ENCODE results near the gene FAM83F.

The FAM83F gene

DNA sequence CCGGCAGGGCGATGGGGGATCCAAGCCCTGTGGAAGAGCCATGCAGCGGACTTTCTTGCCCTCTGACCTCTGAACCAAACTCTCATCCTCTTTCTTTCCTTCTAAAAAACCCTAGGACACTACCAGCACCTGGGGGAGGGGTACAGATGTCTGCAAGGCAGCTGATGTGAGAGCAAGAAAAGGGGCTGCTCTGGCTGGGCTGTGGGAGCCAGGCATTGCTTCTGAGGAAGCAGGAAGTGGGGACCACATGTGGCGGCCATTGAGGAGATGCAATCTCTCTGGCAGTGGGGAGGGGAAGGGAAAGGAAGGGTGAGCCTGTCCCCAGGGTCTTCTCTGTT is 36.0 kb downstream of the FAM83F start:
- FAIRE-seq = no peak

GRCh38 chr22:40031766-40032470 is 37.2 kb downstream of the FAM83F start:
- FAIRE-seq (no peak), DNase-seq (ENCODE audit: insufficient read length, low spot score) (no peak)

More for the DNA sequence above, 36.0 kb downstream of the FAM83F start:
- no peak for DNase-seq (ENCODE audit: insufficient read length, low spot score)

- DNase-seq (ENCODE audit: insufficient read length, low spot score) = no peak
- no peak for FAIRE-seq
These were observed 39.0 kb downstream of the FAM83F start for GRCh38 chr22:40033586-40034380.

- DNase-seq (ENCODE audit: insufficient read length, low spot score) (no peak), FAIRE-seq (no peak)
These were observed 40.6 kb downstream of the FAM83F start for GRCh38 chr22:40035351-40035750.

DNA sequence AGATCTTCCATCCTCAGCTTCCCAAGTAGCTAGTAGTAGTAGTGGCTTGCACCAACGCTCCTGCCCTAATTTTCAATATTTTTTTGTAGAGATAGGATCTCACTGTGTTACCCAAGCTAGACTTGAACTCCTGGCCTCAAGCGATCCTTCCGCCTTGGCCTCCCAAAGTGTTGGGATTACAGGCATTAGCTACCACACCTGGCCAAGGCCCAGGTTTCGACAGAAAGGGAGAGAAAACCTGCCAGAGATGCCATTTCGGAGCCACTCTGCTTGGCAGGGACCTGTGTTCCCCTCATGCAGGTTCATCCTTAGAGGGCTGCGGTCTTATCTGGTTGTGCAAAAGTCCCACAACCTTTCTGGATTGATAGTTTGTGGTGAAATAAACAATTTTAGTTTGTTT is 41.4 kb downstream of the FAM83F start:
- no peak for DNase-seq (ENCODE audit: insufficient read length, low spot score)
- FAIRE-seq = no peak

DNA sequence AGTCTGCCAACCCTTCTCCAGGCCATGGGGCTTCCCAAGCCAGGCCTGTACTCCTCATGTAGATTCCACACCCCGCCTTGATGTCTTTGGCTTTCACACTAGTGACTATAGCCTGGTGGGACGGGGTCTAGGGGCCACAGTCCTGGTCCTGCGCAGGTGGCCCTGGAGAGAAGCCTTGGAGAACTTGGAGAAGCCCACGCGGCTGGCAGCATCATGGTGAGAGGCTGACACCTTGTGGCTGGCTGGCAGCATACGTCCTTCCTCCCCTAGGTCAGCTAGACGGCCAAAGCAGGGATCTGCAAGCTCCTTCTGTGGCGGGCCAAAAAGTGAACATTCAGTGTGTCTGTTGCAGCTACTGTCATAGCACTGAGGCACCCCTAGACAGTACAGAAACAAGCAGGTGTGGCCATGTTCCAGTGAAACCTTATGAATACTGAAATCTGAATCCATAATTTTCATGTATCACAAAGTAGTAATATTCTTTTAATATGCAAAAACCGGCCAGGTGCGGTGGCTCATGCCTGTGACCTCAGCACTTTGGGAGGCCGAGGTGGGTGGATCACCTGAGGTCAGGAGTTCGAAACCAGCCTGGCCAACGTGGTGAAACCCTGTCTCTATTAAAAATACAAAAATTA is 42.0 kb downstream of the FAM83F start:
- FAIRE-seq (no peak), DNase-seq (ENCODE audit: insufficient read length, low spot score) (peak; percentile 78)

DNA sequence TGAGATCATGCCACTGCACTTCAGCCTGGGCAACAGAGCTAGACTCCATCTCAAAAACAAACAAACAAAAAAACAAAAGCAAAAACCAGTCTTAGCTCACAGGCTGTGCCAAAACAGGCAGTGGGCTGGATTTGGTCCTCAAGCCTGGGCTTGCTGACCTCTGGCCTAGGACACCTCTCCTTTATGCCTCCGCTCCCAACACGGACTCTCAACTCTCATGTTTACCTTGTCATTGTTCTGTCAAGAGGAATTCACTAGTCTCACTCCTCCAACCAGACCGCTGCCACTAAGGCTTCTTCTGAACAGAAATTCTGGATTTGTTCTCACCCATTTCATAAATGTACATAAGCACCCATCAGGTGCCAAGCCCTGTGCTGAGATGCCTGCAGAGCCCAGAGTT is 42.6 kb downstream of the FAM83F start:
- no peak for DNase-seq (ENCODE audit: insufficient read length, low spot score)
- FAIRE-seq = no peak

GRCh38 chr22:40039482-40040115 is 44.8 kb downstream of the FAM83F start:
- FAIRE-seq (no peak), DNase-seq (ENCODE audit: insufficient read length, low spot score) (no peak)

DNA sequence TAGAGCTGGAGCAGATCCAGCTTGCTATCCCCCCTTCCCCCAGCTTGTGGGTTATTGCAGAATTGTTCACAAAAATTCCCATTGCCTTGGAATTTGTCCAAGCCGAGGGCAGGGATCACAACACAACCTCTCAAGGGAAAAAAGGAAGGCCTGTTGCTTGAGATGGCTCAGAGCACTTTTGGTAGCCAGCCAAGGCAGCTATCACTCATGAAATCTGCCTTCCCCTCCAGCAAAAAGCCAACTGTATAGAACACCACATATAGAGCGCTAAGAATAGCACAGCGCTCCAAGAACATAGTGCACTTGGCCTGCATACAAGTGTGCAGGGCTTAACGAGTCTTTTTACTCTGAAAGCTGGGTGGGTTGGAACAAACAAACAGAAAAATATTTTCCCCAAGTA is 46.2 kb downstream of the FAM83F start:
- FAIRE-seq = no peak
- DNase-seq (ENCODE audit: insufficient read length, low spot score) = no peak

DNA sequence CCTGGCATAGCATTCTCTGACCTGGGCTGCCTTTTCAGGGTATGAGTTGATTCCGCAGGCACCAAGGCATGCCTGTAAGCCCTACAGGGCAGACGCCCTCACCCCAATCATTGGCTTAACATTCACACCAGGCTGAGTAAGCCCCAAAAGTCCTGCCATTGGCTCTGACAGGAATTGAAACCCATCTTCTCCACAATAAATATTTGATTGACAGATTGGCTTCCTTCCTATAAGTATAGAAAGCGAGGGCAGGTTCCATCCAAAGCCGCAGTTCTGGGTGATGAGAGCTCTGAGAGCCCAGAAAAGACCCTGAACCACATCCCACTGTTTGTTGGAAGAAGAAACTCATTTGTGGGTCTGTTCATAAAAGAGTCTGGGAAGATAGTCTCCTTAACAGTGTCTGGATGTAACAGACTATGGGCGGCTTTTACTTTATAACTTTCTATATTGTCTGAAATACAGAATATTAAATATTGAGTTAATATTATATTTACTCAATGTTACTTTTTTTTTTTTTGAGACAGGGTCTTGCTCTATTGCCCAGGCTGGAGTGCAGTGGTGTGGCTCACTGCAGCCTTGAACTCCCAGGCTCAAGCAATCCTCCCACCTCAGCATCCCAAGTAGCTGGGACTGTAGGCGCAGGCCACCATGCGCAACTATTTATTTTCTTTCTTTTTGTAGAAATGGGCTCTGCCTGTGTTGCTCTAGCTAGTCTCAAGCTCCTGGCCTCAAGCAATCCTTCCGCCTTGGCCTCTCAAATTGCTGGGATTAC is 46.8 kb downstream of the FAM83F start:
- no peak for FAIRE-seq
- DNase-seq (ENCODE audit: insufficient read length, low spot score) = no peak

- no peak for DNase-seq (ENCODE audit: insufficient read length, low spot score)
- FAIRE-seq = no peak
These were observed 47.6 kb downstream of the FAM83F start for GRCh38 chr22:40042312-40042711.

GRCh38 chr22:40043081-40043480 is 48.3 kb downstream of the FAM83F start:
- no peak for DNase-seq (ENCODE audit: insufficient read length, low spot score)
- no peak for FAIRE-seq

DNA sequence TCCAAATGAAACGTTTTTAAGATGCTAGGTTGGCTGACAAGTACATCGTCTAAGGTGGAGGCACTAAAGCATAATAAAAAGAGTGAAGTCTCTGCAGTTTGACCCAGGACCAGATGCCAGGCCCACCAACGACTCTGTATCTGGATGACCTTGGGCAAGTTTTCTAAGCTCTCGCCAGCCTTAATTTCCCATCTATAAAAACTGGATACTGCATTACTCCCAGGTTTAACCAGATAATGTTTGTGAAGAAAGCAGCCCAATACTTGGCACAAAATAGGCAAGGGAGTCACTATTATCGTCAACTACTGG is 49.0 kb downstream of the FAM83F start:
- FAIRE-seq (no peak), DNase-seq (ENCODE audit: insufficient read length, low spot score) (no peak)

DNA sequence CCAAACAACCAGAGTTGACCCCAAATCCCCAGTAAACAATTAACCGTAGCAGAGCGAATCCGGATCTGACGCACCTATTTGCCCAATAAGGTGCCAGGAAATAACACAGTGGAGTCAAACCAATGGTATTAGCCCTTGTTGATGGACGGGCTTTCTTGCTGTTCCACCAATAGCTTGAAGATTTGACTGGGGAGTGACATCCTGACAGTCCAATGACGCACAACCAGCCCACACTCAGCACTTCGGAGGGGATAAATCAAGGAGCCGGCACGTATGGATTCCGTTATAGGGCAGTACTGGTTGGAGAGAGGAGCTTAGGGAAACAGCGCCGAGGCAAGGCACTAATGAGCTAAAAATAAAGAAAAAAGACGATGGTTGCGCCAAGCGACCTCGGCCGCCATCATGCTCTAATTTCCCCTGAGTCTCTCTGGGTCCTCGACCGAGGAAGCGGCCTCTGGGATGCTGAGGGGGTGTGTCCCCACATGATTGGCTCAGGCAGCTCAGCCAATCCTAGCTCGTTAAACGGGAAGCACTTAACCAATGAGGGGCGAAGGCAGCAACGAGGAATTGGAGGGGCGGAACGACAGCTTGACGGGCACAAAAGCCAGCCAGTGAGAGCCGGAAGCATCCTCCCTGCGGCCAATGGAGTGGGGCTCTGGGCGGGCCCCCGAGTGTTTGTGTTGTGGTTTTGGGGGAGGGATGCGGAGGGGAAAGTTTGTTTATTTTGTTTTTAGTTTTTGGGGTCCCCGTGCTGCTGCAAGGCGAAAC is 49.5 kb downstream of the FAM83F start:
- peak; percentile 97 for DNase-seq (ENCODE audit: insufficient read length, low spot score)
- peak; percentile 92 for FAIRE-seq

- no peak for FAIRE-seq
- peak; percentile 32 for DNase-seq (ENCODE audit: insufficient read length, low spot score)
These were observed 50.4 kb downstream of the FAM83F start for GRCh38 chr22:40044870-40045834.

DNA sequence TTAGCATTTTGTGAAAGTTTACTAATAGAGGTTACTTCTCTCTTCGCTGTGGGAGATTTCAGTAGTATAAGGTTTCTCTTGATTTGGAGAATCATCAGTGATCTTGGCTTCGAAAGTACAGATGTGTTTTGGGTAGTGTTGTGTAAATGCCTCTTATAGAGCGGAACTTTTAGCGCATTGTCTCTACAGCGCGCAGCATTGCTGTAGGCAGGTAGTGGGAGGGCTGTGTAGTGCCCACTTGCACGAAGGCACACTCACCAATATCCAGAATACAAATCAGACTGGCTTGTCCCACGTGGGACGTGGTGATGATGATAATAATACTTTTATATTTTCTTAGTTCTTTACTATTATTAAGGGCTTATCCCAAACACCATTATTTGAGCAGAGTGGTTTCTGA is 51.4 kb downstream of the FAM83F start:
- FAIRE-seq = no peak
- DNase-seq (ENCODE audit: insufficient read length, low spot score) = no peak

DNA sequence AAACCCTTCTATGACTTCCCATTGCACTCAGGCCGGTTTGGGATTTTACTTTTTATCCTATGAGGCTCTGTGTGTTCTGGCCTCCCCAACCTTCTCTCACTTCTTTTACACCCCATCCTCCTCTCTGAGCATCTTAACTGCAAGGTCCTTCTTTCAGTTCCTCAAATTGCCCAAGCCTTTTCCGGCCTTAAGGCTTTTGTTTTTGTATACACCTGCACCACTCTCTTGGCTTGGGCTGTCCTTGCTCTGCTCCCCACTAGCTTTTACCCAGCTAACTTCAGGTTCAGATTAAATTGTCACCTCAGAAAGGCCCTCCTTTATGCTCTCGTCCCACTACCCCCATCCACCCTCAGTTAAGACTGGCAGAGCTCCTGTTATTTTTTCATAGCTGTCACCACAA is 55.5 kb downstream of the FAM83F start:
- DNase-seq (ENCODE audit: insufficient read length, low spot score) = no peak
- no peak for FAIRE-seq

GRCh38 chr22:40051322-40051721 is 56.6 kb downstream of the FAM83F start:
- DNase-seq (ENCODE audit: insufficient read length, low spot score) = no peak
- FAIRE-seq = no peak

DNA sequence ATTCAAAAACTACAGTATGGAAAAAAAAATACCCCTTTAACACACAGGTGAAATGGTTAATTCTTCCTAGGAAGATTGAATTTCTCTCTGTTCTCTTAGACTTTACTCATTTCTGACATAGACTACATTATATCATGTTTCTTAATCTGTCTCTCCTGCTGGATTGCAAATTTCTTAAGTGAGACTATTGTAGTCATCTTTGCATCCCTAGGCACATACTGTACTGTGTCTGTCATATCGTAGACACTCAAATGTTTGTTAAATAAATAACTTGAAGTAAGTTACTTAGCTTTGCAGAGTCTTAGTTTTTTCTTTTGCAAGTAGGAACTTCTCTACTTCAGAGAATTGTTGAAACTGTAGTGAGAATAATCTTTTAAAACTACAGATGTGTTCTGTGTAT is 58.7 kb downstream of the FAM83F start:
- FAIRE-seq (no peak), DNase-seq (ENCODE audit: insufficient read length, low spot score) (no peak)
